ENCODE data around the gene NUP133. TPM values are rescaled to one million over a fixed set of nuclear protein-coding genes. Genes with fewer than 3 reads are reported as not detected.
"Not testable (repeated sequence)": the region's sequence is repeated elsewhere in the genome, so short reads cannot be mapped to it uniquely, and the experiment has no call there.

The NUP133 gene
- total RNA-seq, 1 experiment from 2014 or later, result 65.2 TPM

- intact Hi-C loops (cut with micrococcal nuclease), result loop anchor here (5.0 kb wide), 1 partner anchor 208 kb away; the partner anchor contains the start of gene RAB4A
- DNase-seq (ENCODE audit: unreplicated experiment), result no peak
- Mint-ChIP-seq H3K4me1 (ENCODE audit: insufficient read depth, unreplicated experiment) (no peaks in the 10 kb centered on the region), H3K4me3 (ENCODE audit: unreplicated experiment) (no peak overlapping the region), H3K36me3 (ENCODE audit: insufficient read depth, unreplicated experiment) (peaks cover 88% of the 10 kb centered on the region), H3K27ac (ENCODE audit: low read depth, unreplicated experiment) (peak overlapping the region; percentile 0), H3K9me3 (ENCODE audit: unreplicated experiment) (no peaks in the 10 kb centered on the region), H3K27me3 (ENCODE audit: insufficient read depth, unreplicated experiment) (no peaks in the 10 kb centered on the region)
- CTCF ChIA-PET, result interaction anchor here (0.5 to 8.8 kb wide), 21 partner anchors 9 to 829 kb away, joined by 3 to 200 read pairs (median 5); no protein-coding TSS in a partner anchor
- no TSS peak for BruUV-seq (replicated peaks)
- POLR2A ChIA-PET, result interaction anchor here (0.7 to 1.9 kb wide), 3 partner anchors 15 to 218 kb away, joined by 3 to 5 read pairs (median 4); partner anchors contain the start of gene RAB4A
- no peak for TF ChIP-seq CTCF (IDR thresholded peaks at IDR 0.05; ENCODE audit: unreplicated experiment)
Observed at GRCh38 chr1:229480495-229480894, 27.6 kb downstream of the NUP133 start.

GRCh38 chr1:229479660-229480399 is 28.3 kb downstream of the NUP133 start:
- no peaks in the 10 kb centered on the region for H3K9me3 Mint-ChIP-seq (ENCODE audit: unreplicated experiment)
- no peaks in the 10 kb centered on the region for H3K27me3 Mint-ChIP-seq (ENCODE audit: insufficient read depth, unreplicated experiment)
- H3K4me3 Mint-ChIP-seq (ENCODE audit: unreplicated experiment), result no peak overlapping the region
- BruUV-seq (replicated peaks), result no TSS peak
- ChIA-PET CTCF (interaction anchor here (0.5 to 8.8 kb wide), 17 partner anchors 9 to 815 kb away, joined by 3 to 200 read pairs (median 4); no protein-coding TSS in a partner anchor), POLR2A (interaction anchor here (0.7 to 0.8 kb wide), 3 partner anchors 16 to 209 kb away, joined by 3 to 4 read pairs (median 3); partner anchors contain the start of gene RAB4A)
- no peak for DNase-seq (ENCODE audit: unreplicated experiment)
- H3K4me1 Mint-ChIP-seq (ENCODE audit: insufficient read depth, unreplicated experiment), result no peaks in the 10 kb centered on the region
- peaks cover 88% of the 10 kb centered on the region for H3K36me3 Mint-ChIP-seq (ENCODE audit: insufficient read depth, unreplicated experiment)
- H3K27ac Mint-ChIP-seq (ENCODE audit: low read depth, unreplicated experiment), result peak overlapping the region; percentile 0
- intact Hi-C loops (cut with micrococcal nuclease), result loop anchor here (5.0 kb wide), 1 partner anchor 208 kb away; the partner anchor contains the start of gene RAB4A
- no peak for TF ChIP-seq CTCF (IDR thresholded peaks at IDR 0.05; ENCODE audit: unreplicated experiment)

- intact Hi-C loops (cut with micrococcal nuclease), result no loop called here
- no peak for DNase-seq (ENCODE audit: unreplicated experiment)
- peak overlapping the region; percentile 2 for H3K27ac Mint-ChIP-seq (ENCODE audit: low read depth, unreplicated experiment)
- H3K4me1 Mint-ChIP-seq (ENCODE audit: insufficient read depth, unreplicated experiment), result no peaks in the 10 kb centered on the region
- H3K27me3 Mint-ChIP-seq (ENCODE audit: insufficient read depth, unreplicated experiment), result no peaks in the 10 kb centered on the region
- H3K36me3 Mint-ChIP-seq (ENCODE audit: insufficient read depth, unreplicated experiment), result peaks cover 88% of the 10 kb centered on the region
- no TSS peak for BruUV-seq (replicated peaks)
- no peaks in the 10 kb centered on the region for H3K9me3 Mint-ChIP-seq (ENCODE audit: unreplicated experiment)
- POLR2A ChIA-PET, result interaction anchor here (0.7 kb wide), 1 partner anchor 494 kb away, joined by 3 read pairs; no protein-coding TSS in a partner anchor
- TF ChIP-seq CTCF (IDR thresholded peaks at IDR 0.05; ENCODE audit: unreplicated experiment), result no peak
- CTCF ChIA-PET, result interaction anchor here (0.6 to 8.8 kb wide), 4 partner anchors 15 to 220 kb away, joined by 3 to 200 read pairs (median 4); no protein-coding TSS in a partner anchor
- no peak overlapping the region for H3K4me3 Mint-ChIP-seq (ENCODE audit: unreplicated experiment)
Observed at GRCh38 chr1:229478852-229479251, 29.3 kb downstream of the NUP133 start.

- H3K4me3 Mint-ChIP-seq (ENCODE audit: unreplicated experiment); intact Hi-C loops (cut with micrococcal nuclease); H3K9me3 Mint-ChIP-seq (ENCODE audit: unreplicated experiment); H3K4me1 Mint-ChIP-seq (ENCODE audit: insufficient read depth, unreplicated experiment); DNase-seq (ENCODE audit: unreplicated experiment); H3K27me3 Mint-ChIP-seq (ENCODE audit: insufficient read depth, unreplicated experiment); BruUV-seq (replicated peaks): not testable (repeated sequence)
- H3K36me3 Mint-ChIP-seq (ENCODE audit: insufficient read depth, unreplicated experiment), result peaks cover 84% of the 10 kb centered on the region
- CTCF ChIA-PET, result interaction anchor here (0.6 to 3.7 kb wide), 12 partner anchors 7 to 811 kb away, joined by 3 to 27 read pairs (median 4); no protein-coding TSS in a partner anchor
- POLR2A ChIA-PET, result interaction anchor here (0.8 to 1.3 kb wide), 6 partner anchors 17 to 832 kb away, joined by 3 to 8 read pairs (median 4); no protein-coding TSS in a partner anchor
- peak overlapping the region; percentile 7 for H3K27ac Mint-ChIP-seq (ENCODE audit: low read depth, unreplicated experiment)
Observed at GRCh38 chr1:229475859-229476258, 32.3 kb downstream of the NUP133 start.
